Adrenal gland (tissue), 12 donors: Measurements from ENCODE around the gene SIN3A. TPM values are rescaled to one million over a fixed set of nuclear protein-coding genes. Genes with fewer than 3 reads are reported as not detected.

Source experiments
- DNase-seq, 7 donors: peaks; one replicate each; pipeline ENCODE4 v3.0.0-alpha.2; 2019 to 2020
- H3K27ac ChIP-seq, 5 donors: fragments of 200-600 bp; sonication (generic) in 4 of 5; 1 replicate in 3 of 5; 2 replicates in 2 of 5; pipeline versions ENCODE4 v1.5.1 to v1.8.0; 2016 to 2020; ENCODE audit warnings: mild to moderate bottlenecking in 1 of 5
- H3K27me3 ChIP-seq: fragments of 200-600 bp; 2 replicates; pipeline ENCODE4 v1.8.0; 2021
- H3K36me3 ChIP-seq, 2 donors: fragments of 200-600 bp; replicated peaks in 1 of 2; 1 replicate in 1 of 2; 2 replicates in 1 of 2; pipeline versions ENCODE4 v1.5.1 to v1.8.0; 2018 to 2022
- H3K4me1 ChIP-seq, 2 donors: fragments of 200-600 bp; replicated peaks in 1 of 2; 1 replicate in 1 of 2; 2 replicates in 1 of 2; pipeline versions ENCODE4 v1.5.1 to v1.8.0; 2018 to 2021
- H3K4me3 ChIP-seq, 4 donors: fragments of 200-600 bp; sonication (generic) in 3 of 4; one replicate each; pipeline ENCODE4 v1.5.1; 2016 to 2018
- H3K9me3 ChIP-seq, 3 donors: fragments of 200-600 bp; sonication (generic) in 1 of 3; replicated peaks in 1 of 3; 1 replicate in 2 of 3; 2 replicates in 1 of 3; pipeline versions ENCODE4 v1.5.1 to v1.8.0; 2016 to 2021
- CTCF ChIP-seq, 6 experiments: fragments of 450-650 bp in 4 of 6; fragments of 200-600 bp in 2 of 6; sonication (generic) in 1 of 6; IDR thresholded peaks; 1 replicate in 5 of 6; 2 replicates in 1 of 6; pipeline versions ENCODE4 v1.5.1 to v1.8.0; 2016 to 2021; ENCODE audit warnings: antibody characterized with exemption in 6 of 6, mild to moderate bottlenecking in 2 of 6, moderate library complexity in 1 of 6
- POLR2A ChIP-seq, 2 donors: fragments of 450-650 bp; IDR thresholded peaks; one replicate each; pipeline ENCODE4 v1.6.1; 2017; ENCODE audit warnings: antibody characterized with exemption in 2 of 2, mild to moderate bottlenecking in 2 of 2, moderate library complexity in 1 of 2
- WGBS, 4 donors: extraction: QIAGEN DNeasy Blood & Tissue Kit in 2 of 4; methylation state at CpG; one replicate each; pipeline versions ENCODE4 v1.1.5 to v1.1.7; 2013 to 2017; 5-methylcytosine and 5-hydroxymethylcytosine counted together
- intact Hi-C, 2 donors: fragments of 100-400 bp; cut with DNase I; formaldehyde crosslinking; loops; one replicate each; pipeline versions ENCODE4 v1.14.1 to v1.15.0; 2022 to 2023
- polyA plus RNA-seq, 3 donors: library from polyadenylated mRNA; stranded (reverse); fragments of 200-250 nt in 2 of 3; fragments of 350-450 nt in 1 of 3; fragmentation: Illumina TruSeq in 1 of 3; extraction: RNeasy Lipid Tissue Mini Kit (QIAGEN cat#74804) in 1 of 3; gene quantifications; one replicate each; pipeline ENCODE4 v1.2.3, GENCODE V29; 2013 to 2014
- total RNA-seq, 9 donors: library from RNA; depleted of rRNA in 4 of 9; stranded (reverse); fragments of >200 nt in 4 of 9; fragments of 120-200 nt in 1 of 9; fragmentation: NEBNext Ultra II Directional in 1 of 9; extraction: Animal tissue kit (Norgen Biotek cat#: 25700) in 1 of 9; gene quantifications; one replicate each; pipeline versions ENCODE4 v1.1.0 to v1.2.4, GENCODE V29; 2013 to 2023
- donor health status: healthy with polysubstance abuse.
- donor health status: Bipolar disorder and iron deficiency.
- donor health status: DM: yes; HTN: yes; CAD: no.
- donor health status: DM: no; HTN: no; CAD: no.
- donor health status: DM: no; HTN: no; CAD: no.
- donor health status: DM: yes; HTN: yes; CAD: no.

SIN3A gene
- total and polyA plus RNA-seq, 12 donors: 11.1 to 72.7 (median 32.0) TPM

- intact Hi-C loops: no loop called here
- TF ChIP-seq CTCF (IDR thresholded peaks at IDR 0.05): no peak
- no peak for TF ChIP-seq POLR2A (IDR thresholded peaks at IDR 0.05)
- Histone ChIP-seq H3K9me3 (no peaks in the 10 kb centered on the region), H3K27me3 (no peaks in the 10 kb centered on the region), H3K36me3 (no peaks in the 10 kb centered on the region), H3K4me3 (no peak overlapping the region), H3K4me1 (peaks cover 0 to 5% of the 10 kb centered on the region in 2 donors), H3K27ac (no peak overlapping the region)
- peak in 1 of 7 donors; percentile 0 for DNase-seq
- 93 to 95% (median 95%) methylated on average over 4 of the region's 4 CpGs for WGBS, 4 donors
Observed at GRCh38 chr15:75437721-75438120, 13.8 kb downstream of the SIN3A start.

GRCh38 chr15:75436881-75437280 is 14.6 kb downstream of the SIN3A start:
- 70 to 90% (median 87%) methylated on average over 5 of the region's 5 CpGs for WGBS, 4 donors
- H3K9me3 ChIP-seq: no peaks in the 10 kb centered on the region
- intact Hi-C loops: no loop called here
- H3K27me3 ChIP-seq: no peaks in the 10 kb centered on the region
- no peaks in the 10 kb centered on the region for H3K36me3 ChIP-seq
- peaks cover 0 to 5% of the 10 kb centered on the region in 2 donors for H3K4me1 ChIP-seq
- peak in 1 of 7 donors; percentile 13 for DNase-seq
- no peak overlapping the region for H3K4me3 ChIP-seq
- TF ChIP-seq CTCF (IDR thresholded peaks at IDR 0.05): no peak
- TF ChIP-seq POLR2A (IDR thresholded peaks at IDR 0.05): no peak
- H3K27ac ChIP-seq: no peak overlapping the region

GRCh38 chr15:75431682-75432081 is 19.8 kb downstream of the SIN3A start:
- no peak for DNase-seq
- peaks cover 0 to 20% of the 10 kb centered on the region in 2 donors for H3K36me3 ChIP-seq
- H3K4me3 ChIP-seq: no peak overlapping the region
- intact Hi-C loops: no loop called here
- H3K4me1 ChIP-seq: peaks cover 0 to 5% of the 10 kb centered on the region in 2 donors
- H3K27ac ChIP-seq: no peak overlapping the region
- no peaks in the 10 kb centered on the region for H3K9me3 ChIP-seq
- 16 to 39% (median 33%) methylated on average over 1 of the region's 1 CpG for WGBS, 4 donors
- no peak for TF ChIP-seq POLR2A (IDR thresholded peaks at IDR 0.05)
- no peak for TF ChIP-seq CTCF (IDR thresholded peaks at IDR 0.05)
- H3K27me3 ChIP-seq: no peaks in the 10 kb centered on the region

- Histone ChIP-seq H3K4me3 (no peak overlapping the region), H3K27me3 (no peaks in the 10 kb centered on the region), H3K9me3 (no peaks in the 10 kb centered on the region), H3K4me1 (peaks cover 0 to 5% of the 10 kb centered on the region in 2 donors), H3K36me3 (peaks cover 0 to 24% of the 10 kb centered on the region in 2 donors), H3K27ac (no peak overlapping the region)
- 83 to 98% (median 88%) methylated on average over 2 of the region's 2 CpGs for WGBS, 4 donors
- TF ChIP-seq POLR2A (IDR thresholded peaks at IDR 0.05) (no peak), CTCF (IDR thresholded peaks at IDR 0.05) (no peak)
- DNase-seq: no peak
- intact Hi-C loops: no loop called here
Observed at GRCh38 chr15:75431270-75431669, 20.2 kb downstream of the SIN3A start.
